GM21367 (cell line): Measurements from ENCODE around the gene STIM1.
"Not testable (repeated sequence)": the region's sequence is repeated elsewhere in the genome, so short reads cannot be mapped to it uniquely, and the experiment has no call there.

Experiments used
- ATAC-seq: cut with Tn5 transposase; IDR thresholded peaks from one replicate; pipeline ENCODE4 v1.9.1; 2021; ENCODE audit not compliant: unreplicated experiment

The STIM1 gene

DNA sequence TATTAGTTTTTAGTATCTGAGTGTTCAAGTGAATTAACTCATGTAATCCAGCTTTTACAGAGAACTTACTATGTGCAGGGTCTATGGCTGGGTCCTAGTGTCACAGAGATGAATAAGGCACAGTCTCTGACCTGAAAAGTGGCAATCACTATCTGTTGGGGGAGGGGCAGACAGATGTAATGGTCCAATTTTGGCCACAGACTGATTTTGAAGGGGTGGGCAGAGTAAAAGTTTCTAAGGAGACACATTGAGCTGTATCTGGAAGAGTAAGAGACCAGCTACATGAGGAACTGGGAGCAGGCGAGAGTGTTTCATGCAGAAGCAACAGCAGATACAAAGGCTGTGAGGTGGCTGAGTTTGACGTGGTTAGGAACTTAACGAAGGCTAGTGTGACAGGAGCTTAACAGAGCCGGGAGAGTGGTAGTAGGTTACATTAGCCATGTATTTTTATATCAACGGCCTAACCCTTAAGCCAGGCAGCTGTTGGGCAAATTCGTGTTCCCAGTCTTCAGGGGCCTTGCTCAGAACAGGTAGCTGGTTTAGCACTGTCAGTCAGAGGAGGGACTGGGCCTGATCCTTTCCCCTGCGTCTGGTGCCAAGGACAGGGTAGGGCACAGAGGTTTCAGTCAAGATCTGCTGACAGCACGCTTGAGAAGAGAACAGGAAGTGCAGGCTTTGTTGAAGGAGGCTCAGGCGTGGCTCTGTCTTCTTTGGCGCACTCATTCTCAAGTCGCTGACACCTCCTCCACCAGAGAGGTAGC, 1.4 kb upstream of the STIM1 start:
- peak; percentile 31 for ATAC-seq

DNA sequence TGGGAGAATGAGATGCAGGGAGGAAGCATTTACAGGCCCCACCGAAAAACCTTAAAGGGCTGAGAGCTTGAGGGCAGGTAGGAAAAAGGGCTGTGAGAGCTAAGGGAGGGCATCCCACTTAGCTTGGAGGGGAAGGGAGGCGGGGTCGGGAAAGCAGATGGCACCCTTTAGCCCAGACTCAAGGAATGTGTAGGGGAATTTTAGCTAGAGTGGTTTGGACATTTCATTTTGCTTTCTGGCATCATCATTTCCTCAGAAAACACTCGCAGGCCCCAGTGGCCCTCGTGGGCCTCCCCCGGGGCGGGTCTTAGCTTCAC, 846 bp upstream of the STIM1 start:
- no peak for ATAC-seq

- peak; percentile 14 for ATAC-seq
Observed at GRCh38 chr11:3855808-3856491, 486 bp downstream of the STIM1 start.

DNA sequence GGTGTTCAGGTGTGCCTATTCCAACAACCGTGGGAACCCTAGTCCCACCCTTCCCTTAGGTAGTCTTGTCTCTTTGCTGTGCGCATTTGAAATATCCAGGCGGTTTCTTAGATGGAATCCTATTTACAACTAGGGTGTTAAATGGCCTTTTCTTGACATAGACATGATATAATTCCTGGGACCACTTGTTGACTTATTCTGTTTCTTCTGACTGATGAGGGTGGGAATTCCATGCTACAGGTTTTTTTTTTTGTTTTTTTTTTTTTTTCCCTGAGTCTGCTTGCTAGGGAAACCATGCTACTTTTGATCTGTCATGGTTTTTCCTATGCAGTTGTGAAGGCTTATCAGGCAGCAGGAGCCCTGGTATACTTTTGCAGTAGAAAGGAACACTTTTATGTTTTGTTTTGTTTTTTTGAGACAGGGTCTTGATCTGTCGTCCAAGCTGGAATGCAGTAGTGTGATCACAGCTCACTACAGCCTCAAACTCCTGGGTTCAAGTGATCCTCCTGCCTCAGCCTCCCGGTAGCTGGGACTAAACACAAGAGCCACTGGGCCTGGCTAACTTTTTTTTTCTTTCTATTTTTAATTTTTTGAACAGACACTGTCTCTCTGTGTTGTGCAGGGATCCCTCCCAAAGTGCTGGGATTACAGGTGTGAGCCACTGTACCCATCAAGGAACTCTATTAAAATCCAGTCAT, 1.5 kb downstream of the STIM1 start:
- no peak for ATAC-seq

DNA sequence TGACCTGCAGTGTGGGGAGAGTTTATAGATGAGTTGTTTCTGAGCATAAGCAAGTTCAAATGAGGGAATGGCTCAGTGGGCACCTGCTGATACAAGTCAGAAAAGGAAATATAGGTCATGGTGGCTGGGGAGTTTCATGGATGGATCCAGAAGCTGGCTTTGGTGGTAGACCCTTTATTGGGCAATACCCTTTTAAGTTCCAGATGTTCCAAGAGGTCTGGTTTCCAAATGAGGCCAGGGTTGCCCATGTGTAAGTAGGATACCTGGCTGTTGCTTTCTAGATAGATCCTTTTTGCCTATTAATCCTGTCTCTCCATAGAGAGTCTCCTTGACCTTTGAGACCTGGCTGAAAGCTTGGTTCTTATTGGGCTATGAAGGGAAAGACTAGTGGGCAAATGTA, 2.2 kb downstream of the STIM1 start:
- ATAC-seq, result no peak

- peak; percentile 32 for ATAC-seq
Observed at GRCh38 chr11:3859373-3859881, 4.0 kb downstream of the STIM1 start.

- no peak for ATAC-seq
Observed at GRCh38 chr11:3860375-3860774, 4.9 kb downstream of the STIM1 start.

- ATAC-seq, result not testable (repeated sequence)
Observed at GRCh38 chr11:3860898-3861393, 5.5 kb downstream of the STIM1 start.

- no peak for ATAC-seq
Observed at GRCh38 chr11:3861683-3862082, 6.2 kb downstream of the STIM1 start.

DNA sequence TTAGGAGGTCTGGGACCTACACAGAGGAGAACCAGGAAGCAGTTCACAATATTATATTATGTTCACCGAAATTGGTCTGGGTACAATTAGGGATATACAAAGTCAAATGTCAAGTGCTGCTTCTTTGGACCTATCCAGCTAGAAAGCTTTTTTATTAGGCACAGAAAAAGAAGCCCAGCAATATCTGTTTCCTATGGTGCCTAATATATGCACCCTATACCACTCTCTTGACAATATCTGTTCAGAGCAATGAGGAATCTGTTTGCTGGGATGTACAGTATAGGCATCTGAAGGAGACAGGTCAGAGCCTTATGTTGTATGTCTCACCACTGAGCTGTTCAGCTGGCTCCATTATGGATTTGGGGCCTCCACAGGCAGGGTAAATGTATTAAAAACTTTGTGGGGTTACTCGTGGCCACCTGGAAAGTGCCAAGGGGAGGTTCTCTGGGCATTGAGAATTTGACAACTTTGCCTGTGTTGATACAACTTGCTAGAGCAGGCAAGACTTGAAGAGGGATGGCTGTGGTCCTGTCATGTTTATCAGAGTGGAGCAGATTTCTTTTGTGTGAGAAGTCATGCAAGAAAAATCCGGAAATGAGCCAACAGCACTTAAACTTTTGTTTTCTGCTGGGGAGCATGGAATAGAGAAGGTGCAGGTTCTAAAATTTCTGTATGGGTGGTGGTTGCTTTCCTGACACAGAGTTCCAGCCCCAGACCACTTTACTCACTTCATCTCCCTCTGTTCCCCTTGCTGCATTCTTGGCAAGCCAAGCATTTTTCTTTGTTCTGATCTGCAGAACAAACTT, 10.1 kb downstream of the STIM1 start:
- no peak for ATAC-seq

GRCh38 chr11:3866206-3866605, 10.7 kb downstream of the STIM1 start:
- ATAC-seq, result no peak

- no peak for ATAC-seq
Observed at GRCh38 chr11:3866836-3867208, 11.4 kb downstream of the STIM1 start.

DNA sequence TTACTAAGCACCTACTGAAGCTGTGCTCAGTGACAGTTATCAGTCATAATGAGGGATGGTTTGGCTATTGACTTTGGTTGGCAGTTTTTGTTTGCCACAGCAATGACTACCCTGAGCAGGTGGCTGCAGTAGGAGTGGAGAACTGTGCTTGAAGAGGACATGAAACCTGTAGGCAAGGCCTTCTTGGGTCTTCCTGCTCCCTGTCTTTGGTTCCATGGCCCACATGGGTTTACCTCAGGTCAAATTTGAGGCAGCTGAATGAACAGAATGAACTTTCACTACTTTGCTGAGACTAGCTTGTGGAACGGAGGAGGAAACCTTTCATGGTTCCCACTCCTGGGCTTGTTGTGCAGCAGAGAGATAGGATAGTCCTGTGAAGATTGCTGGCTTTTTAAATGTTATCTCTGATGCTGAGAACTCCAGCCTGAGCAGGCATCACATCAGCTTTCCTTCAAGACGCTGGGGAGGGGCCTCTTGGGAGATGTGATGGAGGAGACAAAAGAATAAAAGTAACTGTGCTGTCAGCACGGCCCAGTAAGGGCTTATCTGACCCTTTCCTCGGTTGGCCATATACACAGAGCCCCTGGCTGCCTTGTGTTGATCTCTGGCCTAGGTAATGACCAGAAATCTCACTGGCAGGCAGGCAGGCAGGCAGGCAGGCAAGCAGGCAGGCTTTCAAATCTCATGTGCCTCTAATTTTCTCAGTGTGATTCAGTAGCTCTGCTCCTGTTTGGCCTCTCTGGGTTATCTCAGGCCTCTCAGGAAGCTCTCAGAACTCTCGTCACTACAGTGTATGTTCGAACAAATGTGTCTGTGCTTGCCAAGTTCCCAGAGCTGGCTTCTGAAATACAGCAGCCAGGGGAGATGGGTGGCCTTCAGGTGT, 12.0 kb downstream of the STIM1 start:
- ATAC-seq, result peak; percentile 47

GRCh38 chr11:3873712-3874349, 18.4 kb downstream of the STIM1 start:
- ATAC-seq, result no peak

- ATAC-seq, result no peak
Observed at GRCh38 chr11:3876613-3877012, 21.1 kb downstream of the STIM1 start.

GRCh38 chr11:3877364-3878257, 22.1 kb downstream of the STIM1 start:
- ATAC-seq, result no peak

DNA sequence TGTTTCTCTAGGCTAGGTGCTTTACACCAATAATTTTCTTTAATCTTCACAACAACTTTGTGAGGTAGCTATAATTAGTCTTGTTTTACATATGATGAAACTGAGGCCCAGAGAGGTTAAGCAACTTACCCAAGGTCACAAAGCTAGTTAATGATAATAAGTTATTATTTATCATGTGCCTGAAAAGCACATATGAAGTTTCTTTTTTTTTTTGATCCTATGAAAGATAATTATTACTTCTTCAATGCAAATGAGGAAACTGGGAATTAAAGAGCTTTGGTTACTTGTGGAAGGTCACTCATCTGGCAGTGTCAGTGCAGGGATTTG, 22.8 kb downstream of the STIM1 start:
- ATAC-seq, result no peak

GRCh38 chr11:3879216-3879966, 23.9 kb downstream of the STIM1 start:
- no peak for ATAC-seq
